22Rv1 (cell line): ENCODE measurements around the gene UVRAG.

Experiments used
- ZFX ChIP-seq: fragments of 450-650 bp; IDR thresholded peaks from 2 replicates; pipeline ENCODE4 v1.6.1; 2017; ENCODE audit warnings: antibody characterized with exemption, borderline replicate concordance
- TF ChIP-seq, protein P1 (sequence below): fragments of 450-650 bp; IDR thresholded peaks from 2 replicates; pipeline ENCODE4 v1.5.1; 2017; ENCODE audit warnings: mild to moderate bottlenecking

DNA sequence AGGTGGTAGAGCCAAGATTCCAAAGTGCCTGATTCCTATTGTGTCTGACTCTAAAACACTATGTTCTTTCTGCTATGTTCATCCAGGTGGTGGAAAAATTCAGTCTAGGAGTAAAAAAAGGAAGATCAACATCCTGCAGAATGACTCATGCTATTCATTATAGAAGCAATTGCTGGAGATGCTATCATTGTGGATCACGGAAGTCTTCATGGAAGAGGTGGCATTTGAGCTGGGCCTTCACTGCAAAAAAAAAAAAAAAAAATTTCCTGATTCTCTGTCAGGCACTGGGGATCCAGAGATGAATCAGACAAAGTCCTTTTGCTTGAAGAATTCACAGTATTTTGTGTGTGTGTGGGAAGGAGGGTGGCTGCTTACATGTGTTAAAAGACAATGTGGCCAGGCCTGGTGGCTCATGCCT, 1.4 kb upstream of the UVRAG start:
- TF ChIP-seq, protein P1, sequence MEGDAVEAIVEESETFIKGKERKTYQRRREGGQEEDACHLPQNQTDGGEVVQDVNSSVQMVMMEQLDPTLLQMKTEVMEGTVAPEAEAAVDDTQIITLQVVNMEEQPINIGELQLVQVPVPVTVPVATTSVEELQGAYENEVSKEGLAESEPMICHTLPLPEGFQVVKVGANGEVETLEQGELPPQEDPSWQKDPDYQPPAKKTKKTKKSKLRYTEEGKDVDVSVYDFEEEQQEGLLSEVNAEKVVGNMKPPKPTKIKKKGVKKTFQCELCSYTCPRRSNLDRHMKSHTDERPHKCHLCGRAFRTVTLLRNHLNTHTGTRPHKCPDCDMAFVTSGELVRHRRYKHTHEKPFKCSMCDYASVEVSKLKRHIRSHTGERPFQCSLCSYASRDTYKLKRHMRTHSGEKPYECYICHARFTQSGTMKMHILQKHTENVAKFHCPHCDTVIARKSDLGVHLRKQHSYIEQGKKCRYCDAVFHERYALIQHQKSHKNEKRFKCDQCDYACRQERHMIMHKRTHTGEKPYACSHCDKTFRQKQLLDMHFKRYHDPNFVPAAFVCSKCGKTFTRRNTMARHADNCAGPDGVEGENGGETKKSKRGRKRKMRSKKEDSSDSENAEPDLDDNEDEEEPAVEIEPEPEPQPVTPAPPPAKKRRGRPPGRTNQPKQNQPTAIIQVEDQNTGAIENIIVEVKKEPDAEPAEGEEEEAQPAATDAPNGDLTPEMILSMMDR, result no peak
- no peak for TF ChIP-seq ZFX
